ENCODE results near the gene KCNIP2. TPM values are rescaled to one million over a fixed set of nuclear protein-coding genes. Genes with fewer than 3 reads are reported as not detected.

KCNIP2 gene
- total RNA-seq, 1 donor from 2014 or later = not detected

DNA sequence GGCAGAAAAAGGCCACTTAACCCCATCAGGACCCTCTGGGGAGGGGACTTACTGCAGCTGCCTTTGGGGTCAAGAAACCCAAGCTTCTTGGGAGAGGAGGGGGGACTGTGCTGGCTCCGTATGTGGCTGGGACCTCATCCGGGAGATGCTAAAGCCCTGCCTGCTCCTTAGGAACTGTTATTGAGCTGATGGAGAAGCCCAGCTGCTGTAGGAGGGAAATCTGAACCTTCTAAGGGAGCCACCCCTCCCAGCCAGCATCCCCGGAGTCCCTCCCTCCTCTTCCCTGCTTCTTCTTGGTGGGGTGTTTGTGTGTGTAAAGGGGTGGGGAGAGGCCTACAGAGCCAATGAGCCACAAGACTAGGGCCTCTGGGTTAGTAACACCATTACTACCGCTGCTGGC lies 8.2 kb downstream of the KCNIP2 start:
- Histone ChIP-seq H3K36me3 (ENCODE audit: control insufficient read depth, insufficient read depth, low read length) (no peaks in the 10 kb centered on the region), H3K4me3 (ENCODE audit: low read depth, low read length) (no peak overlapping the region), H3K27me3 (ENCODE audit: control insufficient read depth, insufficient read depth, low read length) (no peaks in the 10 kb centered on the region)
- TF ChIP-seq, protein P1, sequence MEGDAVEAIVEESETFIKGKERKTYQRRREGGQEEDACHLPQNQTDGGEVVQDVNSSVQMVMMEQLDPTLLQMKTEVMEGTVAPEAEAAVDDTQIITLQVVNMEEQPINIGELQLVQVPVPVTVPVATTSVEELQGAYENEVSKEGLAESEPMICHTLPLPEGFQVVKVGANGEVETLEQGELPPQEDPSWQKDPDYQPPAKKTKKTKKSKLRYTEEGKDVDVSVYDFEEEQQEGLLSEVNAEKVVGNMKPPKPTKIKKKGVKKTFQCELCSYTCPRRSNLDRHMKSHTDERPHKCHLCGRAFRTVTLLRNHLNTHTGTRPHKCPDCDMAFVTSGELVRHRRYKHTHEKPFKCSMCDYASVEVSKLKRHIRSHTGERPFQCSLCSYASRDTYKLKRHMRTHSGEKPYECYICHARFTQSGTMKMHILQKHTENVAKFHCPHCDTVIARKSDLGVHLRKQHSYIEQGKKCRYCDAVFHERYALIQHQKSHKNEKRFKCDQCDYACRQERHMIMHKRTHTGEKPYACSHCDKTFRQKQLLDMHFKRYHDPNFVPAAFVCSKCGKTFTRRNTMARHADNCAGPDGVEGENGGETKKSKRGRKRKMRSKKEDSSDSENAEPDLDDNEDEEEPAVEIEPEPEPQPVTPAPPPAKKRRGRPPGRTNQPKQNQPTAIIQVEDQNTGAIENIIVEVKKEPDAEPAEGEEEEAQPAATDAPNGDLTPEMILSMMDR (IDR thresholded peaks at IDR 0.05; ENCODE audit: insufficient read depth, low read length, severe bottlenecking) = no peak
- no peak for DNase-seq (ENCODE audit: low read depth)
- FAIRE-seq = no peak

DNA sequence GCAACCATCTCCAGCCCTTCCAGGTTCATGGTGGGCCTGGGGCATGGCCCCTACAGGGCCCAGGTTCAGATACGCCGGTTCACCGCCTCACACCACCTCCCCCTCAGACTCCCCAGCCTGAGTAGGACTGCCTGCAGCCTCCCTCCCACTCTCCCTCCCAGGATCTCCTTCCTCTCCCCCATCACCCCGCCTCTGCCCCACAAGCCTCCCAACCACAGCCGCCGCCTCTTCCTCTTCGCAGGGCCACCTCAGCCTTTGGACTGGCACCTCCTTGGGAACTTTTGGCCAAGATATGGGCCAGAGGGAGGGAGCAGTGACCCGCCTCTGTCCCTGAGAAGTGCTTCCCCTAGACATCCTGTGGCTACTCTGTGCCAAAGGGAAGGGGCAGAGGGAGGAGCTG lies 9.3 kb downstream of the KCNIP2 start:
- no peak for DNase-seq (ENCODE audit: low read depth)
- TF ChIP-seq, protein P1 (IDR thresholded peaks at IDR 0.05; ENCODE audit: insufficient read depth, low read length, severe bottlenecking) = no peak

DNA sequence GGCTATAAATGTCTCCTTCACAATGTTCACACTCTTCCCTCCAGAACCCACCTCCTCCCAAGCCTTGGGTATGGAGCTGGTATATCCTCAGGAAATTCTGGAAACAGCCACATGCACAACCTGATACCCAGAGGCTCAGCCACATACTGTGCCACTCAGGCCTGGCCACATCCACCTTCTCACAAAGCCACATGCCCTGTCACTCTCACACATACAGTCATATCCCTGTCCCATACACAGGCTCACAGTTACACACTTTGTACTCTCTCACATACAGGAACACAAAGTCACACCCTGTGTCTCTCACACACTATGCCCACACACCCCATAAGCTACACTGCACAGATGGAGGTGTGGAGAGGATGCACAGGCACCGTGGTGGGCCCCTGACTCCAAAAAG lies 10.1 kb downstream of the KCNIP2 start:
- TF ChIP-seq, protein P1 (IDR thresholded peaks at IDR 0.05; ENCODE audit: insufficient read depth, low read length, severe bottlenecking) = no peak
- DNase-seq (ENCODE audit: low read depth) = no peak
- no peaks in the 10 kb centered on the region for H3K27me3 ChIP-seq (ENCODE audit: control insufficient read depth, insufficient read depth, low read length)
- peak; percentile 77 for FAIRE-seq
- H3K4me3 ChIP-seq (ENCODE audit: low read depth, low read length) = no peak overlapping the region
- no peaks in the 10 kb centered on the region for H3K36me3 ChIP-seq (ENCODE audit: control insufficient read depth, insufficient read depth, low read length)

More for the DNA sequence above, 9.3 kb downstream of the KCNIP2 start:
- Histone ChIP-seq H3K36me3 (ENCODE audit: control insufficient read depth, insufficient read depth, low read length) (no peaks in the 10 kb centered on the region), H3K4me3 (ENCODE audit: low read depth, low read length) (no peak overlapping the region), H3K27me3 (ENCODE audit: control insufficient read depth, insufficient read depth, low read length) (no peaks in the 10 kb centered on the region)
- FAIRE-seq = no peak

DNA sequence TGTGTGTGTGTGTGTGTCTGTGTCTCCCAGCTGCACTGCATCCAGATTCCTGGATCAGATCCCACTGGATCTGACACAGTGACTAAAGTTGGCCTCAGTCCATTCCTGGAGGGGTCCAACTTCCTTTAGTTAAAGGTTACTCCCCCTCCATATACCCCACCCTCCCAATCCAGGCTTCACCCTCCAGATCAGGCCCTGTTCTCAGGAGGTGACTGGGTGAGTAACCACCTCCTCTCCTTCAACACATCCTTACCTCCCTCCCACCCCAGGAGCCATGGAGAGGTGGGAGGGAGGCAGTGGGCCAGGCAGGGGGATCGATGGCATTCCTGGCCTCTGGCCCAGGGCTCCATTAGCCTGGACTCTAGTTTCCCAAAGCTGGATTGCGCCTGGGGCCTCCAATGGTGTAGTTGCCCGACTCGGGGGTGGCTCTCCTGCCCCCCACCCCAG lies 11.3 kb downstream of the KCNIP2 start:
- DNase-seq (ENCODE audit: low read depth) (no peak), FAIRE-seq (no peak)
- no peaks in the 10 kb centered on the region for H3K27me3 ChIP-seq (ENCODE audit: control insufficient read depth, insufficient read depth, low read length)
- TF ChIP-seq, protein P1 (IDR thresholded peaks at IDR 0.05; ENCODE audit: insufficient read depth, low read length, severe bottlenecking) = no peak
- H3K36me3 ChIP-seq (ENCODE audit: control insufficient read depth, insufficient read depth, low read length) = peaks cover 1% of the 10 kb centered on the region
- no peak overlapping the region for H3K4me3 ChIP-seq (ENCODE audit: low read depth, low read length)

DNA sequence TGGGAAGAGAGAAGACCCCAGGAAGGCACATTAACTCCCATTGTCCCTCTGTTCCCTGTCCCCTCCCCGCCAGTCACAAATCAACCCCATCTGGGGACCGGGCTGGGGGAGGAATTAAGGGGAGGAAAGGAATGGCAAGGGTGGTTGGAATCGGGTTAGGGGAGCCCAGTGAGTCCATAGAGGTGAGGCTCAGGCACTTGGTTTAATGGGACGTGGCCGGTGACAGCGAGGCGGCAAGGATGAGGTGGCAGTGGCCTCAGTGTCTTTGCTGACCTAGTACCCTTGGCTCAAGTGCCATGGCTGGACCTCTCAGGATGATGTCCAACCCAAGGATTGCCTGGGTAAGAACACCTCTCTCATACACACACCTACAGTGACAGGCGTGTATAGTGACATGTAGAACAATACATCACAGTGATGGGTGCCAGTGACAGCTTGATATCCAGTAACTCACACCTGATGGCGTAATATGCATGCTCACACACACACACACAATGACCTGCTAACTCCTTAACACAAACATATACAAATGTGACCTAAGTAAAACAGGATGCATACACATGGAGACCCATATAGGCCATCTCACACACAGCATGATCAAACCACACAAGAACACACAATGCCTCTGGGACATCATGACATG lies 12.3 kb downstream of the KCNIP2 start:
- DNase-seq (ENCODE audit: low read depth) = no peak
- Histone ChIP-seq H3K36me3 (ENCODE audit: control insufficient read depth, insufficient read depth, low read length) (peaks cover 1% of the 10 kb centered on the region), H3K4me3 (ENCODE audit: low read depth, low read length) (peak overlapping the region; percentile 49), H3K27me3 (ENCODE audit: control insufficient read depth, insufficient read depth, low read length) (no peaks in the 10 kb centered on the region)
- TF ChIP-seq, protein P1 (IDR thresholded peaks at IDR 0.05; ENCODE audit: insufficient read depth, low read length, severe bottlenecking) = no peak
- FAIRE-seq = peak; percentile 95
